ENCODE measurements around the gene SEPTIN8. TPM values are rescaled to one million over a fixed set of nuclear protein-coding genes. Genes with fewer than 3 reads are reported as not detected.

The SEPTIN8 gene
- total RNA-seq, 1 experiment from 2014 or later: 48.5 TPM

DNA sequence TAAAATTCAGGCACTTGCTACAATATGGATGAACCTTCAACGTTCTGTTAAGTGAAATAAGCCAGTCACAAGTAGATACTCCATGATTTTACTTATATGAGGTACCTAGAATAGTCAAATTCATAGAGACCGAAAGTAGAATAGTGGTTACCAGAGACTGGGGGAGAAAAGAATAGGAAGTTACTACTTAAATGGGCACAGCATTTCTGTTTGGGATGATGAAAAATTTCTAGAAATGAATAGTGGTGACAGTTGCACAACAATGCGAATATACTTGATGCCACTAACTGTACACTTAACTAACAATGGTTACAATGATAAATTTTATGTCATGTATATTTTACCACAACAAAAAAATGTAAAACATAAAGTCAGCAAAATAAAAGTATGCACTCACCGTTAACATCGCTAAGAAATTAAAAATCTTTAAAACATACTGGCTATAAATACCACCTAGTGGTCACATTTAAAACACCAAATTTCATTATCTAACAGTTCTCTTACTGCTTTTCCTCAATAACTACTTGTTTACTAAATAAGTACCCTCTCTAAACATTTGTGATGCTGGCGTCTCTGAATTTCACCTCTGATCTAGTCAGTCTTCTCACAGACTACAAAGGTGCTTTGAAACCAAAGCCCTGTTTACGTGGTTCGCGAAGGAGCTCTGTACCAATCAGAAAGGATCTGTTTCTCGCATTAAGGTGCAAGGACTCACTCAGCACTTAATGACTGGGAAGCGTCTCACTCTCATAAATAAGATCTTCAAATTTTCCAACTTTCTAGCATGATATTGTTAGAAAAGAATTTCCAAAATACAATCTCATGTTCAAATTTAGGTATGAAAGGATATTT lies 62.4 kb downstream of the SEPTIN8 start:
- TF ChIP-seq, protein P1, sequence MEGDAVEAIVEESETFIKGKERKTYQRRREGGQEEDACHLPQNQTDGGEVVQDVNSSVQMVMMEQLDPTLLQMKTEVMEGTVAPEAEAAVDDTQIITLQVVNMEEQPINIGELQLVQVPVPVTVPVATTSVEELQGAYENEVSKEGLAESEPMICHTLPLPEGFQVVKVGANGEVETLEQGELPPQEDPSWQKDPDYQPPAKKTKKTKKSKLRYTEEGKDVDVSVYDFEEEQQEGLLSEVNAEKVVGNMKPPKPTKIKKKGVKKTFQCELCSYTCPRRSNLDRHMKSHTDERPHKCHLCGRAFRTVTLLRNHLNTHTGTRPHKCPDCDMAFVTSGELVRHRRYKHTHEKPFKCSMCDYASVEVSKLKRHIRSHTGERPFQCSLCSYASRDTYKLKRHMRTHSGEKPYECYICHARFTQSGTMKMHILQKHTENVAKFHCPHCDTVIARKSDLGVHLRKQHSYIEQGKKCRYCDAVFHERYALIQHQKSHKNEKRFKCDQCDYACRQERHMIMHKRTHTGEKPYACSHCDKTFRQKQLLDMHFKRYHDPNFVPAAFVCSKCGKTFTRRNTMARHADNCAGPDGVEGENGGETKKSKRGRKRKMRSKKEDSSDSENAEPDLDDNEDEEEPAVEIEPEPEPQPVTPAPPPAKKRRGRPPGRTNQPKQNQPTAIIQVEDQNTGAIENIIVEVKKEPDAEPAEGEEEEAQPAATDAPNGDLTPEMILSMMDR (IDR thresholded peaks at IDR 0.05; ENCODE audit: unreplicated experiment): peak; percentile 30
- no TSS peak for BruUV-seq (replicated peaks)
- Mint-ChIP-seq H3K9me3 (ENCODE audit: low read depth, unreplicated experiment) (no peaks in the 10 kb centered on the region), H3K36me3 (ENCODE audit: insufficient read depth, unreplicated experiment) (no peaks in the 10 kb centered on the region), H3K27ac (ENCODE audit: unreplicated experiment) (no peak overlapping the region), H3K4me3 (ENCODE audit: low read depth, unreplicated experiment) (no peak overlapping the region), H3K27me3 (ENCODE audit: unreplicated experiment) (no peaks in the 10 kb centered on the region), H3K4me1 (ENCODE audit: low read depth, unreplicated experiment) (no peaks in the 10 kb centered on the region)
- no peak for DNase-seq
- intact Hi-C loops (cut with micrococcal nuclease; ENCODE audit: unreplicated experiment): loop anchor here (10.0 kb wide), 2 partner anchors 190 to 330 kb away; no protein-coding TSS in a partner anchor
- CTCF ChIA-PET: interaction anchor here (0.6 to 1.1 kb wide), 3 partner anchors 23 to 183 kb away, joined by 3 to 4 read pairs (median 3); partner anchors contain the start of gene KIF3A

DNA sequence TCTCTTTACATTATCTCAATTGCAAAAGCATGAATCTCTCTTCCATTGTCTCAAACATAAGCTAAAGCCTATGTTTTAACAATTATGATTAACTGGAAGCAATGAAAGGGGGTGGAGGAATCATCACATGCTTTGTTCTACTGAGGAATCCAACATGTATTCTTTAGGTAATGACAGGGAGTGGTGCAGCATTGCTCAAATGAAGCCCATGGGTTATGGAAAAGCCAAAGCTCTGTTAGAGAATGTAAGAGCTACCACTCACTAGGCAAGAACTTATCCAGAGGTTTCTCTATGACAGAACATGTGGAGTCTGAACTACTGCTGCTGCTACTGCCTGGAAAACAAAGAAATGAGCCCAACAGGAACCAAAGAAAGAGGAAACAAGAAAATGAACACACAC lies 68.4 kb downstream of the SEPTIN8 start:
- Mint-ChIP-seq H3K9me3 (ENCODE audit: low read depth, unreplicated experiment) (no peaks in the 10 kb centered on the region), H3K27me3 (ENCODE audit: unreplicated experiment) (no peaks in the 10 kb centered on the region), H3K4me3 (ENCODE audit: low read depth, unreplicated experiment) (no peak overlapping the region), H3K27ac (ENCODE audit: unreplicated experiment) (no peak overlapping the region), H3K4me1 (ENCODE audit: low read depth, unreplicated experiment) (no peaks in the 10 kb centered on the region), H3K36me3 (ENCODE audit: insufficient read depth, unreplicated experiment) (no peaks in the 10 kb centered on the region)
- DNase-seq: no peak
- intact Hi-C loops (cut with micrococcal nuclease; ENCODE audit: unreplicated experiment): no loop called here
- no TSS peak for BruUV-seq (replicated peaks)
- CTCF ChIA-PET: interaction anchor here (0.6 kb wide), 1 partner anchor 11 kb away, joined by 3 read pairs; no protein-coding TSS in a partner anchor
- TF ChIP-seq, protein P1 (IDR thresholded peaks at IDR 0.05; ENCODE audit: unreplicated experiment): no peak

- Mint-ChIP-seq H3K27ac (ENCODE audit: unreplicated experiment) (no peak overlapping the region), H3K9me3 (ENCODE audit: low read depth, unreplicated experiment) (no peaks in the 10 kb centered on the region), H3K4me3 (ENCODE audit: low read depth, unreplicated experiment) (no peak overlapping the region), H3K36me3 (ENCODE audit: insufficient read depth, unreplicated experiment) (peaks cover 8% of the 10 kb centered on the region), H3K27me3 (ENCODE audit: unreplicated experiment) (no peaks in the 10 kb centered on the region), H3K4me1 (ENCODE audit: low read depth, unreplicated experiment) (no peaks in the 10 kb centered on the region)
- DNase-seq: no peak
- CTCF ChIA-PET: no interaction called here
- intact Hi-C loops (cut with micrococcal nuclease; ENCODE audit: unreplicated experiment): no loop called here
- TF ChIP-seq, protein P1 (IDR thresholded peaks at IDR 0.05; ENCODE audit: unreplicated experiment): no peak
- no TSS peak for BruUV-seq (replicated peaks)
Measured at GRCh38 chr5:132704875-132705274, 72.2 kb downstream of the SEPTIN8 start.

Other genes with a start within 250 kb of the SEPTIN8 start
- gene IL5, start 233.7 kb downstream of the SEPTIN8 start, total RNA-seq (2022): not detected in 2 replicates
- gene RAD50, start 220.3 kb downstream of the SEPTIN8 start, total RNA-seq (2022): 35.9 and 36.2 TPM in 2 replicates
- not detected in 2 replicates for gene IL13, start 119.1 kb downstream of the SEPTIN8 start, total RNA-seq (2022)
- gene IL4, start 103.2 kb downstream of the SEPTIN8 start, total RNA-seq (2022): not detected in 2 replicates
- gene KIF3A, start 39.7 kb downstream of the SEPTIN8 start, total RNA-seq (2022): 17.5 and 18.9 TPM in 2 replicates
- 3.3 and 3.4 TPM in 2 replicates for gene CCNI2, start 29.8 kb downstream of the SEPTIN8 start, total RNA-seq (2022)
- gene SOWAHA, start 36.1 kb upstream of the SEPTIN8 start, total RNA-seq (2022): 0.78 and 0.88 TPM in 2 replicates
- 24.5 and 27.0 TPM in 2 replicates for gene SHROOM1, start 53.4 kb upstream of the SEPTIN8 start, total RNA-seq (2022)
- gene GDF9, start 89.2 kb upstream of the SEPTIN8 start, total RNA-seq (2022): 0.61 and 0.94 TPM in 2 replicates
- 678 and 719 TPM in 2 replicates for gene UQCRQ, start 89.4 kb upstream of the SEPTIN8 start, total RNA-seq (2022)
- 2.3 and 2.8 TPM in 2 replicates for gene LEAP2, start 96.4 kb upstream of the SEPTIN8 start, total RNA-seq (2022)
- 87.1 and 102 TPM in 2 replicates for gene AFF4, start 186.4 kb upstream of the SEPTIN8 start, total RNA-seq (2022)
- 25.9 and 31.8 TPM in 2 replicates for gene ZCCHC10, start 249.3 kb upstream of the SEPTIN8 start, total RNA-seq (2022)

Data from Calu3 (cell line).